M059J (cell line): ENCODE measurements around the gene ADGRL3. TPM values are rescaled to one million over a fixed set of nuclear protein-coding genes. Genes with fewer than 3 reads are reported as not detected.
A peak's percentile ranks its signal among the peaks of the same experiment; 100 is the strongest.
"Not testable (repeated sequence)": the region's sequence is repeated elsewhere in the genome, so short reads cannot be mapped to it uniquely, and the experiment has no call there.

ENCODE experiments used
- DNase-seq: peaks from one replicate; pipeline ENCODE4 v3.0.0-alpha.2; 2012; ENCODE audit warnings: low read depth
- total RNA-seq: library from RNA; depleted of rRNA; stranded (reverse); fragments of >200 nt; shearing (Covaris generic); gene quantifications from 2 replicates; pipeline ENCODE4 v1.2.3, GENCODE V29; 2014

The ADGRL3 gene
- total RNA-seq, 1 experiment from 2014 or later = not detected

GRCh38 chr4:61493470-61493869 lies 293.3 kb downstream of the ADGRL3 start:
- no peak for DNase-seq

GRCh38 chr4:61500883-61501282 lies 300.8 kb downstream of the ADGRL3 start:
- DNase-seq = no peak

DNA sequence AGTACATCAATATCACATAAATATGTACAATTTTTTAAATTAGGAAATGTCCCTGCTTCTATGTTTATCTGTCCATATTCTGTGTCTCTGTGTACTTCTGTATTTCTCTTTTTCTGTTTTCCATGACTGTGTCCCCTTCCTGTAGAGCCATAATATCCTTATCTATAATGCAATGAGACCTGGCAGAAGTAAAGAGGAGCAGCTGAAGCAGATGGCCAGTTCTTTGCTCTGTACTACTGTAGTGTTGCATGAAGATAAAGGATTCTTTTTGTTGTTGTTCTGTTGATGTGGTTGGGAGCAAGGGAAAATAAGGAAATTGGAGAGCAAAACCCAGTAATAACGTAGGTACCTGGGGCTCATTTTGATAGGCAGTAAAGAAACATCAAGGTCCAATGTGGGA lies 301.7 kb downstream of the ADGRL3 start:
- no peak for DNase-seq

DNA sequence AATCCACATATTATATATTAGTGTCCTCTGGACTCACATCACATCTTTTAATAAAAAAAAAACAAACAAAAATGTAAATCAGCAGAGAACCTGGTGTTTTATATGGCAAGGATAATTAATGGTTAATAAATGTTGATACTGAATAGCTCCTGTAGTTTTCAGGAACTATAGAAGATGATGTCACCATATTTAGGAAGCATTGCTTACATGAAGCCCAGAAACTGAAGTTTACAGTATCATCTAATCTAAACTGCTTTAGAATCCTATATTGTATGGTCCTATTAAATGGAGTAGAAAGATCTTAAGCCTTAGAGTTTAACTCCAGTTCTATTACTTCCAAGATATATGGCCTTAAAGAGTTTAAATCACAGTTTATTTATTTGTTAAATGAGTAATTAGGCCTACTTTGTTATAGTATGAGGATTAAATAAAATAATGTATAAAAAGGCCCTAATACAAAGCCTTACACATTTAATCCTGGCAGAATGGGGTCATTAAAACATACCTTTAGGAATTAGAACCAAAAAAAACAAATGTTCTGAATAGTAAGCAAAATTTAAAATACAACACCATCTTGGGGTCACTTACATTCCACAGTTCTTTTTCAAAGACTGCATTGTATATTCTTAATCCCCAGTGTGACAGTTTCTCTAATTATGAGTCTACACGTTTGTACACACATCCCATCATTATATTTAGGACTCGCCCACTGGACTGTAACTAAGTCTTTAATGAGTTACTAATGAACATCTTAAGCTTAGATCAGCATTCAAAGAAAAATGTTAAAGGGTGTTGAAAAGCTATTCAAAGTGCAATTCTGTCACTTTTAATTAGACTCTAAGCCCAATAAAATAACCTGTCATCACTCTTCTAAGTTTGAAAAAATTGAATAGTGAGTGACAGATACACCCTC lies 305.9 kb downstream of the ADGRL3 start:
- no peak for DNase-seq

- DNase-seq = no peak
These were observed 307.0 kb downstream of the ADGRL3 start for GRCh38 chr4:61507091-61507490.

DNA sequence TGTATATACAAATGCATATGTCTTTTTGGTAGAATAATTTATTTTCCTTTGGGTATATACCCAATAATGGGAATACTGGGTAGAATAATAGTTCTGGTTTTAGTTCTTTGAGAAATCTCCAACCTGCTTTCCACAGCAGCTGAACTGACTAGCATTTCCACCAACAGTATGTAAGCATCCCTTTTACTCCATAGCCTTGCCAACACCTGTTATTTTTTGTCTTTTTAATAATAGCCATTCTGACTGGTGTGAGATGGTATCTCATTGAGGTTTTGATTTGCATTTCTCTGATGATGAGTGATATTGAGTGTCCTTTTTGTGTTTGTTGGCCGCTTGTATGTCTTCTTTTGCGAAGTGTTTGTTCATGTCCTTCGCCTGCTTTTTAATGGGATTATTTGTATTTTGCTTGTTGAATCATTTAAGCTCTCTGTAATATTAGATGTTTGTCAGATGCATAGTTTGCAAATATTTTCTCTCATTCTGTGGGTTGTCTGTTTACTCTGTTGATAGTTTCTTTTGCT lies 309.7 kb downstream of the ADGRL3 start:
- not testable (repeated sequence) for DNase-seq

GRCh38 chr4:61511716-61512488 lies 311.8 kb downstream of the ADGRL3 start:
- DNase-seq = peak; percentile 0

DNA sequence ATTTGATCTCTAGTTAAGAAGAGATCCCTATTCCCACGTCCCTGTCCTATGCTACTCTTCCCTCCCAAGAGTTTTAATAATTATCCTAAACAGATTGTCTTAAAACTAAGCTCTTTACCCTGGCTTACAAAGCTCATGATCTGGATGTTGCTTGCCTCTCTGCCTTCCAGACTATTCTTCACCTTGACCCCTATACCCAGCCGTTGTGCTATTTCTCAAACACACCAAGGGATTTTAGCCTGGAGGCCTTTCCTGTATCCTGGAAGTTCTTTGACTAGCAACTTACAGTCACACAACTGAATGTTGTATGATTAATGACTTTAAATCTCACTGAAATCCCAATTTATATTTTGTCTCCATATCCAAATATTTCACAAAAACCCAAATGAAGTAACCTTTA lies 314.9 kb downstream of the ADGRL3 start:
- no peak for DNase-seq

GRCh38 chr4:61517144-61517543 lies 317.0 kb downstream of the ADGRL3 start:
- DNase-seq = no peak

DNA sequence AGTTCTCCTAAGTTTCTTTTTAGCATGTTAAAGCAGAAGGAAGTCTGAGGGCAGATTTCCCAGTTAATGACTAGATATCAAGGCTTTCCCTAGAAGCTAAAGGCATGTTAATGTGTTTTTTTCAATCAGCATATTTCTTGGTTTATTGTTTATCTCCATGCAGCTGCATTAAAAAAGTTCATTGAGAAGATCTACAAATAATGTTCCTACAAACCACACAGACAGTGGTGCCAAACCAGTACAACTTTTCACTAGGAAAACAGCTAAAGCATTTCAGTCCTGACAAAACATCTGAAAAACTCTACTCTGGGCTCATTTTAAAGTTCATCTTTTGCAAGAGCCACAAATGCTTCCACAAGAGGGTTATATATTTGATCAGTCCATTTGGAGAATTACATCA lies 320.0 kb downstream of the ADGRL3 start:
- no peak for DNase-seq

GRCh38 chr4:61520681-61521160 lies 320.6 kb downstream of the ADGRL3 start:
- DNase-seq = no peak

DNA sequence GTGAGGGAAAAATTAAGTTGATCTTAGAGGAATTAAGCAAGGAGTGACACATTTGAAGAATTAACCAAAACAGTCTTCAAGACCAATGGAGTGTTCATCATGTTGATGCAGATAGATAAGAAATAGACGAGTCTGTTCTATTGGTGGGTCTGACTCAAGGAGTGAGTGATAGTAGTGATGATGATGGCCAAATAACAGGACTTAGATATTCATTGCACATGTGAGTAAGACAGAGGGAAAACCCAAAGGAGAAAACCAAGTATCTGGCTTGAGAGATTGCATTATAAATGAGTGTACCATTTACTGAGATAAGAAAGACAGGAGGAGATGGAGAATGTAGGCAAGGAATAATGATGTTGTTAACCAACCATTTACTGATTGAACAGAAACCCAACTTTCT lies 321.3 kb downstream of the ADGRL3 start:
- no peak for DNase-seq

- DNase-seq = no peak
These were observed 322.2 kb downstream of the ADGRL3 start for GRCh38 chr4:61522312-61522711.

GRCh38 chr4:61527888-61528287 lies 327.8 kb downstream of the ADGRL3 start:
- DNase-seq = no peak

DNA sequence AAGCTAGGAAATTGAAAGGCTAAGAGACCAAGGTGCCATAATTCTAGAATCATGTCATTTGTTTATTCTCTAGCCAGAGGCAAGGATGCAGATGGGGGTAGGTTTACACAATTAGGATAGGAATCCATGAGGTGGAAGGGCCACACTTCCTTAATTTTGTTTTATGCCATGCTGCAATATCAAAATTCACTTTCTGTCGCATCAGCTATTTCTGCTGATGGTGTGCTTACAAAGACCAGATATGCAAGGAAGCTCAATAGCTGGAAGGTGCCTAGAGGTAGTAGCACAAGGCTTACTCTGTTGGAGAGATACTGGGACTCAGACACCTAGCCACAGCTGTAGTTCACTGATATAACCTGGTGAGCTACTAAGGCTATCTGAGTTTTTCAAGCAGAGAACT lies 328.5 kb downstream of the ADGRL3 start:
- no peak for DNase-seq

GRCh38 chr4:61531188-61531587 lies 331.1 kb downstream of the ADGRL3 start:
- no peak for DNase-seq

- no peak for DNase-seq
These were observed 332.3 kb downstream of the ADGRL3 start for GRCh38 chr4:61532336-61533000.

DNA sequence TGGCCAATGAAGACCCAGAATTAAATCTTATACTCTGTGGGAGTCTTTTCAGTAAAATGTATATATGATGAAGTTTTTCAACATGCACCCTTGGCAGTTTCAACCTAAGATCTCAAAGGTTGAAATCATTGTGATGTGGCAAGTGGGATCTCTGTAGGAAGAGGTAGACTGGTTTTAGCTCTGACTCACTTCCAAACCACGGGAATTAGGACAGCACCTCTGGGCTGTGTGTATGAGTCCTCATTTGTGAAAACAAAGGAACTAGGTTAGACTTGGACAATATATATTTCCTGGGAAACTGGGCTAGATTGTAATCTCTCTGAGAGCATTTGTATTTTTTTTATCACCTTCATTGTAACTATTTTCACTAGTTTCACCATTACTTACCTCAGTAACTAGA lies 333.0 kb downstream of the ADGRL3 start:
- DNase-seq = no peak

GRCh38 chr4:61540944-61541343 lies 340.8 kb downstream of the ADGRL3 start:
- DNase-seq = no peak

- no peak for DNase-seq
These were observed 341.3 kb downstream of the ADGRL3 start for GRCh38 chr4:61541459-61541858.

DNA sequence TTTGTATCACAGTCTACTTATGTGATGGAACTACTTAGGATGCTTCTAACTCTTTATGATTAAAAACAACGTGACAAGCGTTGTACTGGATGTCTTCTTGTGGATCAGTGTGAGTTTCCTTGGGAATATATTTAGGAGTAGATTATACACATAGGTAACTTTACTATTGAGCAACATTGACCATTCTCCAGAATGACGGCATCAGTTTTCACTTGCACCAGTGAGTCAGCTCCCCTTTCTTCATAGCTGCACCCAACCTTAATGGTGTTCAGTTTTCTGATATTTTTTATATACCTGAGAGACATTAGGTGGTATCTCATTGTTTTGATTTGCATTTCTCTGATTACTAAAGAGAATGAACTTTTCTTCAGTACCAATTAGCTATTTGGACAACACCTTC lies 343.9 kb downstream of the ADGRL3 start:
- no peak for DNase-seq

DNA sequence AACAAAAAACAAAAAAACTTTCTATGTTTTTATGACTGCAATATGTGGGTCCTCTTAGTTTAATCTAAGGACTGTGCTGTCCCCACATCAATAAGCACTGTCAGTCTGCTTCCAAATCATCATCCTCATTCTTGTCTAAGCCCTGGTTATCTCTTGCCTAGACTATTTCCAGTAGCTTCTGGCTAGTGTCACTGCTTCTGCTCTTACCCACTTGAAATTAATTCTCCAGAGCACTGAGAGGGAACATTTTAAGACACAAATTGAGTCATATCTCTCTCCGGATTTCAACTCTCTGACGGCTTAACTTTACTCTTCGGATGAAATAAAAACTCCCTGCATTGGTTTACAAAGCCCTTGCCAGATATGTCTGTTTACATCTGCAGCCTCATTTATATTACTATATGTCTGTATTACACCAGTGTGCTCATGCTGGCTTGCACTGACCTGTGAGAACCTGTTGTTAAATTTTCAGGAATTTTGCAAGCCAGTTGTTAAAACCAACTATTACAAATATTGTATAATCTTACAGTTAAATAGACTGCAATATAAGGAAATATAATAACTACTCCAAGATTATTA lies 345.9 kb downstream of the ADGRL3 start:
- DNase-seq = no peak
